GM23338 (cell line): ENCODE measurements around the gene SIGLEC7. TPM values are rescaled to one million over a fixed set of nuclear protein-coding genes. Genes with fewer than 3 reads are reported as not detected.

Experiments
- ATAC-seq: fragments of 200-7000 bp; cut with Tn5 transposase; 3 replicates; pipeline ENCODE4 v1.9.1; 2020
- DNase-seq: peaks from one replicate; pipeline ENCODE4 v3.0.0-alpha.2; 2015; ENCODE audit warnings: low spot score
- H2AFZ ChIP-seq: fragments of 200-600 bp; sonication (generic); 2 replicates; pipeline ENCODE4 v1.8.0; 2016; ENCODE audit warnings: antibody characterized with exemption, mild to moderate bottlenecking, moderate library complexity
- H3F3A ChIP-seq: fragments of 200-600 bp; sonication (generic); replicated peaks from 2 replicates; pipeline ENCODE4 v1.8.0; 2017; ENCODE audit warnings: antibody characterized with exemption, mixed run types, low read depth
- H3K27ac ChIP-seq: fragments of 200-600 bp; sonication (generic); 2 replicates; pipeline ENCODE4 v1.6.1; 2016; ENCODE audit warnings: low read depth
- H3K27me3 ChIP-seq: fragments of 200-600 bp; sonication (generic); 2 replicates; pipeline ENCODE4 v1.8.0; 2016; ENCODE audit warnings: mild to moderate bottlenecking, mixed run types, moderate library complexity; ENCODE audit not compliant: insufficient read depth
- H3K36me3 ChIP-seq: fragments of 200-600 bp; sonication (generic); 2 replicates; pipeline ENCODE4 v1.8.0; 2016; ENCODE audit warnings: mild to moderate bottlenecking; ENCODE audit not compliant: insufficient read depth
- H3K4me1 ChIP-seq: fragments of 200-600 bp; sonication (generic); 2 replicates; pipeline ENCODE4 v1.8.0; 2016; ENCODE audit warnings: mild to moderate bottlenecking, moderate library complexity; ENCODE audit not compliant: insufficient read depth
- H3K4me2 ChIP-seq: fragments of 200-600 bp; sonication (generic); 2 replicates; pipeline ENCODE4 v1.7.1; 2017; ENCODE audit warnings: mixed run types
- H3K4me3 ChIP-seq: fragments of 200-600 bp; sonication (generic); 2 replicates; pipeline ENCODE4 v1.6.1; 2016; ENCODE audit warnings: mixed run types
- H3K79me2 ChIP-seq: fragments of 200-600 bp; sonication (generic); replicated peaks from 2 replicates; pipeline ENCODE4 v1.8.0; 2017; ENCODE audit warnings: mild to moderate bottlenecking; ENCODE audit not compliant: insufficient read depth
- H3K9me2 ChIP-seq: fragments of 200-600 bp; sonication (generic); 2 replicates; pipeline ENCODE4 v1.8.0; 2017; ENCODE audit not compliant: insufficient read depth
- H4K20me1 ChIP-seq: fragments of 200-600 bp; sonication (generic); replicated peaks from 2 replicates; pipeline ENCODE4 v1.8.0; 2017; ENCODE audit warnings: mild to moderate bottlenecking; ENCODE audit not compliant: insufficient read depth
- H3K27ac Mint-ChIP-seq: 2 replicates; pipeline ENCODE4 v1.8.0; 2020; ENCODE audit warnings: inconsistent platforms, mild to moderate bottlenecking, moderate library complexity, mixed read lengths
- H3K27me3 Mint-ChIP-seq: 3 replicates; pipeline ENCODE4 v1.8.0; 2022; ENCODE audit warnings: low read depth, mild to moderate bottlenecking, moderate library complexity, mixed read lengths, inconsistent platforms; ENCODE audit not compliant: insufficient read depth, poor library complexity
- H3K36me3 Mint-ChIP-seq: 3 replicates; pipeline ENCODE4 v1.8.0; 2021; ENCODE audit warnings: low read depth, mild to moderate bottlenecking, inconsistent platforms, moderate library complexity, mixed read lengths
- H3K4me1 Mint-ChIP-seq: 3 replicates; pipeline ENCODE4 v1.8.0; 2020; ENCODE audit warnings: mild to moderate bottlenecking, inconsistent platforms, mixed read lengths
- H3K4me3 Mint-ChIP-seq: 3 replicates; pipeline ENCODE4 v1.8.0; 2021; ENCODE audit warnings: moderate library complexity, mild to moderate bottlenecking, inconsistent platforms, mixed read lengths
- H3K9me3 Mint-ChIP-seq: 3 replicates; pipeline ENCODE4 v1.8.0; 2020; ENCODE audit warnings: moderate library complexity, mild to moderate bottlenecking, inconsistent platforms, mixed read lengths
- CREB1 ChIP-seq: fragments of 250-450 bp; sonication (Bioruptor Pico); IDR thresholded peaks from 2 replicates; pipeline ENCODE4 v1.5.0; 2020; ENCODE audit warnings: low read depth, mild to moderate bottlenecking, moderate library complexity
- EZH2 ChIP-seq: fragments of 200-600 bp; sonication (generic); IDR thresholded peaks from one replicate; pipeline ENCODE4 v1.8.0; 2017; ENCODE audit warnings: antibody characterized with exemption, mild to moderate bottlenecking, low read depth; ENCODE audit not compliant: unreplicated experiment
- EZH2phosphoT487 ChIP-seq: fragments of 200-600 bp; sonication (generic); IDR thresholded peaks from one replicate; pipeline ENCODE4 v1.8.1; 2018; ENCODE audit warnings: antibody characterized with exemption; ENCODE audit not compliant: unreplicated experiment
- JUNB ChIP-seq: IDR thresholded peaks from one replicate; pipeline ENCODE4 v1.6.1; 2016; ENCODE audit warnings: antibody characterized with exemption; ENCODE audit not compliant: unreplicated experiment
- NANOG ChIP-seq: IDR thresholded peaks from 2 replicates; pipeline ENCODE4 v1.6.1; 2016; ENCODE audit warnings: antibody characterized with exemption, borderline replicate concordance
- POLR2AphosphoS5 ChIP-seq: IDR thresholded peaks from 2 replicates; pipeline ENCODE4 v1.6.1; 2016; ENCODE audit warnings: antibody characterized with exemption, low read depth
- STAT1 ChIP-seq: IDR thresholded peaks from one replicate; pipeline ENCODE4 v1.6.1; 2016; ENCODE audit warnings: antibody characterized with exemption; ENCODE audit not compliant: unreplicated experiment
- ZNF114 ChIP-seq: fragments of 250-450 bp; sonication (Bioruptor Pico); IDR thresholded peaks from 2 replicates; pipeline ENCODE4 v1.5.0; 2020; ENCODE audit warnings: mild to moderate bottlenecking, moderate library complexity
- ZNF331 ChIP-seq: fragments of 250-450 bp; sonication (Bioruptor Pico); IDR thresholded peaks from 2 replicates; pipeline ENCODE4 v1.5.0; 2020; ENCODE audit warnings: low read depth, mild to moderate bottlenecking, moderate library complexity
- polyA plus RNA-seq: library from polyadenylated mRNA; unstranded; fragments of >200 nt; fragmentation: Nextera tagmentation; extraction: Ambion mirVana; gene quantifications from 2 replicates; pipeline ENCODE4 v1.2.1, GENCODE V29; 2016
- total RNA-seq: library from RNA; depleted of rRNA; stranded (reverse); fragments of >200 nt; shearing (Covaris generic); gene quantifications from 2 replicates; pipeline ENCODE4 v1.2.3, GENCODE V29; 2014
- TF ChIP-seq, protein P1 (sequence below): IDR thresholded peaks from 2 replicates; pipeline ENCODE4 v1.6.1; 2016; ENCODE audit warnings: antibody characterized with exemption
- TF ChIP-seq, protein P2 (sequence below): fragments of 250-450 bp; sonication (Bioruptor Pico); IDR thresholded peaks from 2 replicates; pipeline ENCODE4 v1.5.0; 2020; ENCODE audit warnings: mild to moderate bottlenecking, moderate library complexity
- TF ChIP-seq, protein P3 (sequence below), 2 experiments: fragments of 200-600 bp in 1 of 2; sonication (generic) in 1 of 2; conservative IDR thresholded peaks; 2 replicates each; pipeline versions ENCODE4 v1.5.1 to v1.6.1; 2016 to 2017; ENCODE audit warnings: antibody characterized with exemption in 2 of 2, low read depth in 2 of 2, mild to moderate bottlenecking in 2 of 2, moderate library complexity in 1 of 2
- TF ChIP-seq, protein P4 (sequence below): IDR thresholded peaks from one replicate; pipeline ENCODE4 v1.6.1; 2018; ENCODE audit warnings: antibody characterized with exemption; ENCODE audit not compliant: unreplicated experiment

The SIGLEC7 gene
- total and polyA plus RNA-seq, 2 experiments from 2014 or later = not detected

DNA sequence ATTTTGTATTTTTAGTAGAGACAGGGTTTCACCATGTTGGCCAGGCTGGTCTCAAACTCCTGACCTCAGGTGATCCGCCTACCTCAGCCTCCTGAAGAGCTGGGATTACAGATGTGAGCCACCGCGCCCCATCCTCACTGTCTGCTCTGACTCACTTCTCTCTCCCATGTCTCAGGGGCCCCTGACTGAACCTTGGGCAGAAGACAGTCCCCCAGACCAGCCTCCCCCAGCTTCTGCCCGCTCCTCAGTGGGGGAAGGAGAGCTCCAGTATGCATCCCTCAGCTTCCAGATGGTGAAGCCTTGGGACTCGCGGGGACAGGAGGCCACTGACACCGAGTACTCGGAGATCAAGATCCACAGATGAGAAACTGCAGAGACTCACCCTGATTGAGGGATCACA, 12.4 kb upstream of the SIGLEC7 start:
- Mint-ChIP-seq H3K36me3 (no peaks in the 10 kb centered on the region), H3K27ac (no peak overlapping the region)
- no peaks in the 10 kb centered on the region for H4K20me1 ChIP-seq

More for the DNA sequence above, 12.4 kb upstream of the SIGLEC7 start:
- Mint-ChIP-seq H3K4me3 (no peak overlapping the region), H3K27me3 (peaks cover 17% of the 10 kb centered on the region), H3K4me1 (no peaks in the 10 kb centered on the region), H3K9me3 (no peaks in the 10 kb centered on the region)
- Histone ChIP-seq H3F3A (no peaks in the 10 kb centered on the region), H3K27ac (no peak overlapping the region), H3K9me2 (no peaks in the 10 kb centered on the region), H3K4me2 (no peak overlapping the region), H3K4me3 (no peak overlapping the region), H3K79me2 (no peaks in the 10 kb centered on the region), H2AFZ (no peak overlapping the region), H3K36me3 (no peaks in the 10 kb centered on the region), H3K27me3 (no peaks in the 10 kb centered on the region), H3K4me1 (no peaks in the 10 kb centered on the region)
- DNase-seq (no peak), ATAC-seq (no peak)
- TF ChIP-seq, protein P1, sequence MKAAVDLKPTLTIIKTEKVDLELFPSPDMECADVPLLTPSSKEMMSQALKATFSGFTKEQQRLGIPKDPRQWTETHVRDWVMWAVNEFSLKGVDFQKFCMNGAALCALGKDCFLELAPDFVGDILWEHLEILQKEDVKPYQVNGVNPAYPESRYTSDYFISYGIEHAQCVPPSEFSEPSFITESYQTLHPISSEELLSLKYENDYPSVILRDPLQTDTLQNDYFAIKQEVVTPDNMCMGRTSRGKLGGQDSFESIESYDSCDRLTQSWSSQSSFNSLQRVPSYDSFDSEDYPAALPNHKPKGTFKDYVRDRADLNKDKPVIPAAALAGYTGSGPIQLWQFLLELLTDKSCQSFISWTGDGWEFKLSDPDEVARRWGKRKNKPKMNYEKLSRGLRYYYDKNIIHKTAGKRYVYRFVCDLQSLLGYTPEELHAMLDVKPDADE = no peak
- TF ChIP-seq, protein P2, sequence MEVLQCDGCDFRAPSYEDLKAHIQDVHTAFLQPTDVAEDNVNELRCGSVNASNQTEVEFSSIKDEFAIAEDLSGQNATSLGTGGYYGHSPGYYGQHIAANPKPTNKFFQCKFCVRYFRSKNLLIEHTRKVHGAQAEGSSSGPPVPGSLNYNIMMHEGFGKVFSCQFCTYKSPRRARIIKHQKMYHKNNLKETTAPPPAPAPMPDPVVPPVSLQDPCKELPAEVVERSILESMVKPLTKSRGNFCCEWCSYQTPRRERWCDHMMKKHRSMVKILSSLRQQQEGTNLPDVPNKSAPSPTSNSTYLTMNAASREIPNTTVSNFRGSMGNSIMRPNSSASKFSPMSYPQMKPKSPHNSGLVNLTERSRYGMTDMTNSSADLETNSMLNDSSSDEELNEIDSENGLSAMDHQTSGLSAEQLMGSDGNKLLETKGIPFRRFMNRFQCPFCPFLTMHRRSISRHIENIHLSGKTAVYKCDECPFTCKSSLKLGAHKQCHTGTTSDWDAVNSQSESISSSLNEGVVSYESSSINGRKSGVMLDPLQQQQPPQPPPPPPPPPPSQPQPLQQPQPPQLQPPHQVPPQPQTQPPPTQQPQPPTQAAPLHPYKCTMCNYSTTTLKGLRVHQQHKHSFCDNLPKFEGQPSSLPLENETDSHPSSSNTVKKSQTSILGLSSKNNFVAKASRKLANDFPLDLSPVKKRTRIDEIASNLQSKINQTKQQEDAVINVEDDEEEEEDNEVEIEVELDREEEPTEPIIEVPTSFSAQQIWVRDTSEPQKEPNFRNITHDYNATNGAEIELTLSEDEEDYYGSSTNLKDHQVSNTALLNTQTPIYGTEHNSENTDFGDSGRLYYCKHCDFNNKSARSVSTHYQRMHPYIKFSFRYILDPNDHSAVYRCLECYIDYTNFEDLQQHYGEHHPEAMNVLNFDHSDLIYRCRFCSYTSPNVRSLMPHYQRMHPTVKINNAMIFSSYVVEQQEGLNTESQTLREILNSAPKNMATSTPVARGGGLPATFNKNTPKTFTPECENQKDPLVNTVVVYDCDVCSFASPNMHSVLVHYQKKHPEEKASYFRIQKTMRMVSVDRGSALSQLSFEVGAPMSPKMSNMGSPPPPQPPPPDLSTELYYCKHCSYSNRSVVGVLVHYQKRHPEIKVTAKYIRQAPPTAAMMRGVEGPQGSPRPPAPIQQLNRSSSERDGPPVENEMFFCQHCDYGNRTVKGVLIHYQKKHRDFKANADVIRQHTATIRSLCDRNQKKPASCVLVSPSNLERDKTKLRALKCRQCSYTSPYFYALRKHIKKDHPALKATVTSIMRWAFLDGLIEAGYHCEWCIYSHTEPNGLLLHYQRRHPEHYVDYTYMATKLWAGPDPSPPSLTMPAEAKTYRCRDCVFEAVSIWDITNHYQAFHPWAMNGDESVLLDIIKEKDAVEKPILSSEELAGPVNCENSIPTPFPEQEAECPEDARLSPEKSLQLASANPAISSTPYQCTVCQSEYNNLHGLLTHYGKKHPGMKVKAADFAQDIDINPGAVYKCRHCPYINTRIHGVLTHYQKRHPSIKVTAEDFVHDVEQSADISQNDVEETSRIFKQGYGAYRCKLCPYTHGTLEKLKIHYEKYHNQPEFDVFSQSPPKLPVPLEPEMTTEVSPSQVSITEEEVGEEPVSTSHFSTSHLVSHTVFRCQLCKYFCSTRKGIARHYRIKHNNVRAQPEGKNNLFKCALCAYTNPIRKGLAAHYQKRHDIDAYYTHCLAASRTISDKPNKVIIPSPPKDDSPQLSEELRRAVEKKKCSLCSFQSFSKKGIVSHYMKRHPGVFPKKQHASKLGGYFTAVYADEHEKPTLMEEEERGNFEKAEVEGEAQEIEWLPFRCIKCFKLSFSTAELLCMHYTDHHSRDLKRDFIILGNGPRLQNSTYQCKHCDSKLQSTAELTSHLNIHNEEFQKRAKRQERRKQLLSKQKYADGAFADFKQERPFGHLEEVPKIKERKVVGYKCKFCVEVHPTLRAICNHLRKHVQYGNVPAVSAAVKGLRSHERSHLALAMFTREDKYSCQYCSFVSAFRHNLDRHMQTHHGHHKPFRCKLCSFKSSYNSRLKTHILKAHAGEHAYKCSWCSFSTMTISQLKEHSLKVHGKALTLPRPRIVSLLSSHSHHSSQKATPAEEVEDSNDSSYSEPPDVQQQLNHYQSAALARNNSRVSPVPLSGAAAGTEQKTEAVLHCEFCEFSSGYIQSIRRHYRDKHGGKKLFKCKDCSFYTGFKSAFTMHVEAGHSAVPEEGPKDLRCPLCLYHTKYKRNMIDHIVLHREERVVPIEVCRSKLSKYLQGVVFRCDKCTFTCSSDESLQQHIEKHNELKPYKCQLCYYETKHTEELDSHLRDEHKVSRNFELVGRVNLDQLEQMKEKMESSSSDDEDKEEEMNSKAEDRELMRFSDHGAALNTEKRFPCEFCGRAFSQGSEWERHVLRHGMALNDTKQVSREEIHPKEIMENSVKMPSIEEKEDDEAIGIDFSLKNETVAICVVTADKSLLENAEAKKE (CRISPR knock-in tag) = no peak
- TF ChIP-seq EZH2 = no peak
- TF ChIP-seq ZNF114 (CRISPR knock-in tag) = no peak
- no peak for TF ChIP-seq STAT1
- TF ChIP-seq, protein P3, sequence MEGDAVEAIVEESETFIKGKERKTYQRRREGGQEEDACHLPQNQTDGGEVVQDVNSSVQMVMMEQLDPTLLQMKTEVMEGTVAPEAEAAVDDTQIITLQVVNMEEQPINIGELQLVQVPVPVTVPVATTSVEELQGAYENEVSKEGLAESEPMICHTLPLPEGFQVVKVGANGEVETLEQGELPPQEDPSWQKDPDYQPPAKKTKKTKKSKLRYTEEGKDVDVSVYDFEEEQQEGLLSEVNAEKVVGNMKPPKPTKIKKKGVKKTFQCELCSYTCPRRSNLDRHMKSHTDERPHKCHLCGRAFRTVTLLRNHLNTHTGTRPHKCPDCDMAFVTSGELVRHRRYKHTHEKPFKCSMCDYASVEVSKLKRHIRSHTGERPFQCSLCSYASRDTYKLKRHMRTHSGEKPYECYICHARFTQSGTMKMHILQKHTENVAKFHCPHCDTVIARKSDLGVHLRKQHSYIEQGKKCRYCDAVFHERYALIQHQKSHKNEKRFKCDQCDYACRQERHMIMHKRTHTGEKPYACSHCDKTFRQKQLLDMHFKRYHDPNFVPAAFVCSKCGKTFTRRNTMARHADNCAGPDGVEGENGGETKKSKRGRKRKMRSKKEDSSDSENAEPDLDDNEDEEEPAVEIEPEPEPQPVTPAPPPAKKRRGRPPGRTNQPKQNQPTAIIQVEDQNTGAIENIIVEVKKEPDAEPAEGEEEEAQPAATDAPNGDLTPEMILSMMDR (conservative IDR thresholded peaks at IDR 0.05; ENCODE audit: low read depth in 2 of 2) = no peak
- TF ChIP-seq NANOG = no peak
- no peak for TF ChIP-seq EZH2phosphoT487
- TF ChIP-seq POLR2AphosphoS5 = no peak
- no peak for TF ChIP-seq CREB1
- TF ChIP-seq, protein P4, sequence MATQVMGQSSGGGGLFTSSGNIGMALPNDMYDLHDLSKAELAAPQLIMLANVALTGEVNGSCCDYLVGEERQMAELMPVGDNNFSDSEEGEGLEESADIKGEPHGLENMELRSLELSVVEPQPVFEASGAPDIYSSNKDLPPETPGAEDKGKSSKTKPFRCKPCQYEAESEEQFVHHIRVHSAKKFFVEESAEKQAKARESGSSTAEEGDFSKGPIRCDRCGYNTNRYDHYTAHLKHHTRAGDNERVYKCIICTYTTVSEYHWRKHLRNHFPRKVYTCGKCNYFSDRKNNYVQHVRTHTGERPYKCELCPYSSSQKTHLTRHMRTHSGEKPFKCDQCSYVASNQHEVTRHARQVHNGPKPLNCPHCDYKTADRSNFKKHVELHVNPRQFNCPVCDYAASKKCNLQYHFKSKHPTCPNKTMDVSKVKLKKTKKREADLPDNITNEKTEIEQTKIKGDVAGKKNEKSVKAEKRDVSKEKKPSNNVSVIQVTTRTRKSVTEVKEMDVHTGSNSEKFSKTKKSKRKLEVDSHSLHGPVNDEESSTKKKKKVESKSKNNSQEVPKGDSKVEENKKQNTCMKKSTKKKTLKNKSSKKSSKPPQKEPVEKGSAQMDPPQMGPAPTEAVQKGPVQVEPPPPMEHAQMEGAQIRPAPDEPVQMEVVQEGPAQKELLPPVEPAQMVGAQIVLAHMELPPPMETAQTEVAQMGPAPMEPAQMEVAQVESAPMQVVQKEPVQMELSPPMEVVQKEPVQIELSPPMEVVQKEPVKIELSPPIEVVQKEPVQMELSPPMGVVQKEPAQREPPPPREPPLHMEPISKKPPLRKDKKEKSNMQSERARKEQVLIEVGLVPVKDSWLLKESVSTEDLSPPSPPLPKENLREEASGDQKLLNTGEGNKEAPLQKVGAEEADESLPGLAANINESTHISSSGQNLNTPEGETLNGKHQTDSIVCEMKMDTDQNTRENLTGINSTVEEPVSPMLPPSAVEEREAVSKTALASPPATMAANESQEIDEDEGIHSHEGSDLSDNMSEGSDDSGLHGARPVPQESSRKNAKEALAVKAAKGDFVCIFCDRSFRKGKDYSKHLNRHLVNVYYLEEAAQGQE = no peak
- no peak for TF ChIP-seq ZNF331 (CRISPR knock-in tag)
- TF ChIP-seq JUNB = no peak
